Adrenal gland (tissue), 5 donors: ENCODE measurements around the gene ASAP2.

Source experiments
- CTCF ChIP-seq, 6 experiments: fragments of 450-650 bp in 4 of 6; fragments of 200-600 bp in 2 of 6; sonication (generic) in 1 of 6; IDR thresholded peaks; 1 replicate in 5 of 6; 2 replicates in 1 of 6; pipeline versions ENCODE4 v1.5.1 to v1.8.0; 2016 to 2021; ENCODE audit warnings: antibody characterized with exemption in 6 of 6, mild to moderate bottlenecking in 2 of 6, moderate library complexity in 1 of 6
- POLR2A ChIP-seq, 2 donors: fragments of 450-650 bp; IDR thresholded peaks; one replicate each; pipeline ENCODE4 v1.6.1; 2017; ENCODE audit warnings: antibody characterized with exemption in 2 of 2, mild to moderate bottlenecking in 2 of 2, moderate library complexity in 1 of 2
- donor health status: DM: no; HTN: no; CAD: no.

DNA sequence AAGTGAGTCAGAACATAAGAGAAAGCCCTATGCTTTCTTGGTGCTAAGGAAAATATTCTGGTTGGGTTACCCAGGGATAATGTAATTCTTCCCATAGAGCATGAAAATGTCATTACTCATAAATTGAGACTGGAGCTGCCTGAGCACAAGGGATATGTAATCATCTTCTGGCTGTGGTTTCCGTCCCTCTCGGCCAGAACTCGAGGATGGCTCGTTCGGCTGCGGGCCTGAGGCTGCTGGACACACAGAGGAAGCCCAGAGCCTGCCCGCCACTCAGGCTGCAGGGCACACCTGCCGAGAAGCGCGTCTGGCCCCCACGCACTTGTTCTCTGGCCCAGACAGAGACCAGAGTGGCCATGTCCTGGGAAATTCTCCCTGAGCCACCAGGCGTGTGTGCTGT, 104.9 kb downstream of the ASAP2 start:
- no peak for TF ChIP-seq CTCF (IDR thresholded peaks at IDR 0.05)
- no peak for TF ChIP-seq POLR2A (IDR thresholded peaks at IDR 0.05)
